GM18868 (cell line): Measurements from ENCODE around the gene FGF14.

Source experiments
- ATAC-seq: cut with Tn5 transposase; IDR thresholded peaks from one replicate; pipeline ENCODE4 v1.9.1; 2021; ENCODE audit warnings: mild to moderate bottlenecking, moderate library complexity; ENCODE audit not compliant: unreplicated experiment

The FGF14 gene

GRCh38 chr13:102401766-102402165 is at the start of gene FGF14:
TSS of gene FGF14 (minus strand) at chr13:102402048.
- ATAC-seq, result no peak

DNA sequence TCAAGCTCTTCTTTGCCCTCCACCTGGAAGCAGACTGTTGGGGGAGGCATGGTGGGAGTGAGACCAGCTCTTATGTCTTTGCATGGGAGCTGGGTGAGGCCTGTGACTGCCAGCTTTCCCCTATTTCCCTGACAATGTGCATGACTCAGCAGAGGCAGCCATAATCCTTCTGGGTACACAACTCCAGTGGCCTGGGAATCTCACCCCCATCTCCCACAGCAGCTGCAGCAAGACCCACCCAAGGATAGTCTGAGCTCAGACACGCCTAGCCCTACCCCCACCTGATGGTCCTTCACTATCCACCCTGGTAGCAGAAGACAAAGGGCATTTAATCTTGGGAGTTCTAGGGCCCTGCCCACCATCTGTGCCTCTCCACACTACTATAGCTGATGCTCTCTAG is 41.4 kb upstream of the FGF14 start:
- no peak for ATAC-seq

GRCh38 chr13:102441085-102441484 is 39.2 kb upstream of the FGF14 start:
- ATAC-seq, result peak; percentile 31

GRCh38 chr13:102440259-102440936 is 38.5 kb upstream of the FGF14 start:
- peak; percentile 42 for ATAC-seq

- ATAC-seq, result no peak
Measured at GRCh38 chr13:102422690-102423089, 20.8 kb upstream of the FGF14 start.

GRCh38 chr13:102405499-102406100 is 3.8 kb upstream of the FGF14 start:
- ATAC-seq, result no peak

GRCh38 chr13:102402290-102402689 is 442 bp upstream of the FGF14 start:
- no peak for ATAC-seq

DNA sequence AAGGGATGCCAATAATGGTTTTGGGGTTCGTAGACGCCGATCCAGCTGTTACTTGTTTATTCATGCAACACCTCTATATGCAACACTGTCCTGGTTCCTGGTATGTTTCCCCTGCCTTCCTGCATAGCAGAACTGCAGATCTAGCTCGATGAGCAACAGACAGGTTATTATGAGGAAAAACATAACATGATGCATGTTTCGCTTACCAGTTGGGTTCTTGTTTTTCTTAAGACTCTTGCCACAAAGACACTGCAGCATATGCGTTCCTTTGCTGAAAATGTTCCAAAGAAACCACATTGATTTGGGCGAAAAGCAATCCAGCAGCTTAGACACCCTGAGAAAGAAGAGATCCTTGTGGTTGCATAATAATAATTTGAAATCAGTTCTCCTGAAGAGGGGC is 583 bp downstream of the FGF14 start:
- ATAC-seq, result no peak

DNA sequence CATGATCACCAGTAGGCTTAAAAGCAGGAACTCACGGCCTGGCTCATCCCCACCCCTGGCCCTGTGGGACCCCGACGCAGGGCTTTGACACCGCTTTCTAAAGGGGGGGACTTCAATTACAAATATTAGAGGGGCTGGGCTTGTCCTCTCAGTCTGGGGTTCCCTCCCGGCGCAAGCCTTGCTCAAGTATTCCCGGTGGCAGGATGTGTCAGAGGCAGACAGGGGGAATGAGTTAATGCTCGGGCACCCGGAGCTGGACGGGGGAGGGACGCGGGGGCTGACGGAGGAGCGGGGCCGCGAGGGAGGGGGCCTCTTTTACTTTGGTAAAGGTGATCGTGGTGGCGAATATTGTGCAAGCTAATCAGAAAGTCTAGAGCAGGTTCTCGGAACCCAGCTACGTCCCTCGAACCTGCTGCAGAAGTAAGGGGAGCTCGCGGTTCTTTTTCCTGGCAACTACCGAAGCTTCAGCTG is 1.1 kb downstream of the FGF14 start:
- no peak for ATAC-seq

DNA sequence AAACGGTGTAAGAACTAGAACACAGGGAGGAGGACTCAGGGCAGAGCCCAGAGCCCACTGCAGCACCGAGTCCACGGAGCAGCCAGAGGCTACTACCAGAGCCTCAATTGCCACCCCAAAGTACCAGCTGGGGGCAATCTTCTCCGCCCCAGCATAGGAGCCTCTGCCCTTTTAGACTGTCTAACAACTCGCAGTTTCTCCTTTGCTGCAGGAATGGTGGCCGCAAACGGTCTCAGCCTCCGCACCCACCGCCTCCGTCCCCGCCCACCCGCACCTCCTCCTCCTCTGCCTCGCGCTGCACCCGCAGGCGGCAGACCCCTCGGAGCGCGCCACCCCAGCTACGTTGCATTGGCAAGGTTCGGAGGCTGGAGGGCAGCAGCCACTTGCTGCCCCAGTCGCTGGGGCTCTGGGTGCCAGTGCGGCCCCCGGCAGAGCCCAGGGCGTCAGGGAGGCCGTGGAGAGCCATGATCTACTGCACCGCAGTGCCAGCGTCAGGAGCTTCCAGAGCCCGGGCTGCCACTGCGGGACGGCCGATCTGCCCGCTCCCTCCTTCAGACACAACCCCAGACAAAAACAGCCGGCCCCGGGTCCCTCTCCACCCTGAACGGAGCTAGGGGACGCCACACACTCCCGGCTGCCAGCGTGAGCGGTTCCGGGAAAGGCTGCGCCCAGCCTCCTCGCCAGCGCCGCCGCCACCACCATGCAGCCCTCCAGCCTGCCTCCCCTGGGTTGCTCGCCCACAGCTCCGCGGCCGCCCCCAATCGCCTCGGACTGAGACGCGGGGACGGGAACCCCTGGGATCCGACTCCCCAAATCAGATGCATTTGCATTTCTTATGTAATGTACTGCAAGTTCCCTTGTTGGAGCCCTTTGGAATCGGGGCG is 1.8 kb downstream of the FGF14 start:
- ATAC-seq, result peak; percentile 44

DNA sequence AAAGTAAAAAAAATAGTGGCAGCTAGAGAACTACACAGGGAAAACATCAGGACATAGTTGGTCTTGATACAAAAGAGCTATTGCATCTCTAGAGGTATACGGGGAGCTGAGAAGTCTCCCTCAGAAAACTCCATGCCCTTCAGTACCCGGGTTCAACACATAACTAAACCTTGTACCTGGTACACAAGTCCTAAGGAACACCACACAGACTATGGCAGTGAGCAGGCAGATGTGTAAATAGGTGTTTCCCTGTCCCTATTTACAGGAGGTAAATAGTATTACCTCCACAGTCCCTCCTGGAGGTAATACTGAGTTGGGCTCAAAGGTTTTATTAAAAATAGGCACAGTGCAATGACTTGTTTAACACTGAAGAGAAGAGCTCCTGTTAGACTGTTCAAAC is 5.9 kb downstream of the FGF14 start:
- ATAC-seq, result no peak

- ATAC-seq, result no peak
Measured at GRCh38 chr13:102395174-102395573, 6.7 kb downstream of the FGF14 start.

DNA sequence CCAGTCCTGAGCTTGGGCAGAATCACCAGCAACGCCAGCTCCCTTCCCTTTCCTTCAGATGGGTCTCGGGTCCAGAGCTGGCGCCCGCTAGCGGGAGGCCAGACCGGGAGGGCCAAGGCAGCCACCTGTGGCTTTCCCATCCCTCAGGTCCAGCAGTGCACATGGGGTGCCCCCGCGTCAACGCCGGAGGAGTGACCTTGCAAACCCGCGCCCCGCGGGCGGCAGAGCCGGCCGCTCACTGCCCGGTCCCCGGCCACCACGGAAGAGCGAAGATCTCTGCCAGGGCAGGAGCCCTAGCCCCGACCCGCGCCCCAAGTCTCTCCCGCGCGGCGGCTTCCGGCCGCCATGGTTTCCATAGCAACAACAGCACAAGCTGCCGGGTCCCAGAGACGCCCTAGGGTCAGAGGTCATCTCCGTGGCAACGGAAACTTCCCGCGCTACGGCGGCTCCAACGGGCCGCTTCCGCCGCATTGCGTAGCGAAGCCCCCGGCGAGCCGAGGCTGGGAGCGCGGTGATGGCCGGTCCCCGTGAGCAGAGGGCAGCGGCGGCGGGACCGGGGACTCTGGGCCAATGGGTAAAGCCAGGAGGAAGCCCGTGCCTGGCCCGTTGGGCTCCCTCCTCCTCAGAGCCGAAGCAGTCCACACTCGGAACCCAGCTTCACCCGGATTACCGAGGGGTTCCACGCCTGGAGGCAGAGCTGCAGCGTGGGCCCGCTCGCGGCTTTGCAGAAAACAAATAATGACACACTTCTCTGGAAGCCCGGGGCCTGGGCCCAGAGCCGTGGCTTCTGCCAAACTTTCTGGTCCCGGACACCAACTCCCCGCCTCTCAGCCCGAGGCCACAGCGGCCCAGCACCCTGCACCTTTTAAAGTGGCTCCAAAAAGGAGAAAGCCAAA is 7.4 kb downstream of the FGF14 start:
- peak; percentile 93 for ATAC-seq

- no peak for ATAC-seq
Measured at GRCh38 chr13:102392481-102393209, 9.2 kb downstream of the FGF14 start.

DNA sequence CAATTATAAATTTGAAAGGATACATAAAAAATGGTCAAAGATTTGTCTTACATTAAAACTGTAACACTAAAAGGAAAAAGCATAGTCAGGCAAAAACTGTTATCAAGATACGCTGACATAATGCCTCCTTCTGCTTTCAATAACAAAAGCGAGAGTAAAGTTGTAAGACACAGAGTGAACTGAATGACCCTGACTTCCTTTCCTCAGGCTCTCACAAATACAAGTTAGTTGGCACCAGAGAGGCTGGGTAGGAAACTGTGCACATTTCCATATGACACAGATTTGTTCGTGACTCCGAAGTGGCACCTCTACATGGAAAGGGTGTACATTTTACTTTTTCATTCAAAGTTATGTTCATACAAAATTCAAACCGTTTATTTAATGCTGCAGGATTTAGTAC is 15.4 kb downstream of the FGF14 start:
- ATAC-seq, result no peak

DNA sequence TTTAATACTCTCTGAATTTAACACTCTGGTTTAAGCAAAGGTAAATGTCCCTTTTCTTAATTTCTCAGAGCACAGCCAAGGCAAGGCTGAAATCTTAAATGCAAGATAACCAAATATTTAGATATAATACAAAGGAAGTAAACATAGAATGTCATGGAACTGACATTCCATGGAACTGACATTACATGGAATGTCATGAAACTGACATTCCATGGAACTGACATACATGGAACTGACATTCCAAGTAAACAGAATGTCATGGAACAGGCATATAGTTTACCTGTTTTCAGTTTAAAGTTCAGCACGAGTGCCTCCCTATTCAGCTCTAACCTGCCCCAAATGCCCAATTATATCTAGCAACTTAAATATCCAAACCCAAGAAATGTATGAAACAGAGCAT is 21.8 kb downstream of the FGF14 start:
- ATAC-seq, result no peak

- ATAC-seq, result no peak
Measured at GRCh38 chr13:102376318-102376717, 25.5 kb downstream of the FGF14 start.

GRCh38 chr13:102374726-102375125 is 27.1 kb downstream of the FGF14 start:
- ATAC-seq, result no peak

DNA sequence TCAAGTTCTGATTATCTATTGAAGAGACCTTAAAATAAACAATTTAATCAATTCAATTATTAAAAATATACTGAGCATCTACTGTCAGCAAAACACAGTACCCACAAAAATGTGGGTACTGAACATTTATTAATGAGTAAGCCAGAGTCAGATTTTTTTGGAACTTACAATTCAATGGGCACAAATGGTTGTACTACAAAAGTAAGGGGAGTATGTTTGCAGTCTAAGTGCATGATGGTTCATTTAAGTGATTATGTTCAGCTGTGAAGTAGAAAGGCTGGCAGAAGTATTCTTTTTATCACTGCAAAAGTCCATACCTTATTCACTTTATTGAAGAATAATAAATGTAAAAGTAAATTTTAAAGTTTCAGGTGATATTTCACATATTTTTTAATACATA is 27.6 kb downstream of the FGF14 start:
- ATAC-seq, result no peak

- ATAC-seq, result no peak
Measured at GRCh38 chr13:102373221-102373620, 28.6 kb downstream of the FGF14 start.
